ENCODE results near the gene ITGA3. TPM values are rescaled to one million over a fixed set of nuclear protein-coding genes. Genes with fewer than 3 reads are reported as not detected.

The ITGA3 gene
- total RNA-seq, 1 donor: 35.1 TPM

DNA sequence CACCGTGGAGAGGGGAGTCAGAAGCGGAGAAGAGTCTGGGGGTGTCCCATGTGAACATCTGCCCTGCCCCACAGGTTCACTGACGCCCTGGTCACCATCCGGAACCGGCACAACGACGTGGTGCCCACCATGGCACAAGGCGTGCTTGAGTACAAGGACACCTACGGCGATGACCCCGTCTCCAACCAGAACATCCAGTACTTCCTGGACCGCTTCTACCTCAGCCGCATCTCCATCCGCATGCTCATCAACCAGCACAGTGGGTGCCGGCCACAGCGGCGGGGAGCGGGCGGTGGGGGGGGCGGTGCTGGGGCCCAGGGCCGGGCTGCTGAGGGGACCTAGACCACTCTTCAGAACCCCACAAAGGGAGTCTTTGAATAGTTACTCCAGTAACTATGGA is 49.9 kb downstream of the ITGA3 start:
- no peak overlapping the region for H3K4me3 ChIP-seq (ENCODE audit: low read depth, low read length)
- DNase-seq (ENCODE audit: low read depth): no peak
- TF ChIP-seq CTCF (IDR thresholded peaks at IDR 0.05; ENCODE audit: insufficient read depth, low read length): no peak

GRCh38 chr17:50106393-50107131 is 50.7 kb downstream of the ITGA3 start:
- TF ChIP-seq CTCF (IDR thresholded peaks at IDR 0.05; ENCODE audit: insufficient read depth, low read length): no peak
- no peak for DNase-seq (ENCODE audit: low read depth)
- no peak overlapping the region for H3K4me3 ChIP-seq (ENCODE audit: low read depth, low read length)

GRCh38 chr17:50107790-50108414 is 52.0 kb downstream of the ITGA3 start:
- no peak for TF ChIP-seq CTCF (IDR thresholded peaks at IDR 0.05; ENCODE audit: insufficient read depth, low read length)
- H3K4me3 ChIP-seq (ENCODE audit: low read depth, low read length): no peak overlapping the region
- DNase-seq (ENCODE audit: low read depth): peak; percentile 46

- TF ChIP-seq CTCF (IDR thresholded peaks at IDR 0.05; ENCODE audit: insufficient read depth, low read length): no peak
- no peak for DNase-seq (ENCODE audit: low read depth)
- H3K4me3 ChIP-seq (ENCODE audit: low read depth, low read length): no peak overlapping the region
Observed at GRCh38 chr17:50108556-50108955, 52.6 kb downstream of the ITGA3 start.

GRCh38 chr17:50109207-50109606 is 53.3 kb downstream of the ITGA3 start:
- no peak for TF ChIP-seq CTCF (IDR thresholded peaks at IDR 0.05; ENCODE audit: insufficient read depth, low read length)
- H3K4me3 ChIP-seq (ENCODE audit: low read depth, low read length): no peak overlapping the region
- no peak for DNase-seq (ENCODE audit: low read depth)

GRCh38 chr17:50109785-50110184 is 53.9 kb downstream of the ITGA3 start:
- DNase-seq (ENCODE audit: low read depth): no peak
- no peak for TF ChIP-seq CTCF (IDR thresholded peaks at IDR 0.05; ENCODE audit: insufficient read depth, low read length)
- H3K4me3 ChIP-seq (ENCODE audit: low read depth, low read length): no peak overlapping the region

Measured in fibroblast of the aortic adventitia (primary cell).